HG03159 (cell line): ENCODE results near the gene PHLPP1.
A peak's percentile ranks its signal among the peaks of the same experiment; 100 is the strongest.

ENCODE experiments used
- ATAC-seq: cut with Tn5 transposase; IDR thresholded peaks from one replicate; pipeline ENCODE4 v1.9.1; 2021; ENCODE audit warnings: mild to moderate bottlenecking, moderate library complexity; ENCODE audit not compliant: unreplicated experiment

The PHLPP1 gene

GRCh38 chr18:62717169-62717924 is 2.0 kb downstream of the PHLPP1 start:
- no peak for ATAC-seq

- ATAC-seq: no peak
These were observed 2.8 kb downstream of the PHLPP1 start for GRCh38 chr18:62717925-62718800.

GRCh38 chr18:62720048-62720447 is 4.7 kb downstream of the PHLPP1 start:
- ATAC-seq: no peak

- ATAC-seq: no peak
These were observed 5.6 kb downstream of the PHLPP1 start for GRCh38 chr18:62720766-62721613.

GRCh38 chr18:62721839-62722795 is 6.8 kb downstream of the PHLPP1 start:
- ATAC-seq: no peak

- ATAC-seq: no peak
These were observed 8.4 kb downstream of the PHLPP1 start for GRCh38 chr18:62723666-62724281.

- no peak for ATAC-seq
These were observed 10.6 kb downstream of the PHLPP1 start for GRCh38 chr18:62725896-62726295.

GRCh38 chr18:62728254-62728653 is 12.9 kb downstream of the PHLPP1 start:
- ATAC-seq: no peak

- peak; percentile 82 for ATAC-seq
These were observed 14.4 kb downstream of the PHLPP1 start for GRCh38 chr18:62729487-62730386.

GRCh38 chr18:62730941-62731340 is 15.6 kb downstream of the PHLPP1 start:
- no peak for ATAC-seq

GRCh38 chr18:62732617-62733016 is 17.3 kb downstream of the PHLPP1 start:
- no peak for ATAC-seq

GRCh38 chr18:62734290-62734689 is 18.9 kb downstream of the PHLPP1 start:
- no peak for ATAC-seq

GRCh38 chr18:62735387-62735786 is 20.0 kb downstream of the PHLPP1 start:
- no peak for ATAC-seq

- no peak for ATAC-seq
These were observed 20.9 kb downstream of the PHLPP1 start for GRCh38 chr18:62736077-62736855.

GRCh38 chr18:62737241-62737873 is 22.0 kb downstream of the PHLPP1 start:
- ATAC-seq: no peak

- no peak for ATAC-seq
These were observed 23.3 kb downstream of the PHLPP1 start for GRCh38 chr18:62738639-62739038.

GRCh38 chr18:62739911-62740310 is 24.6 kb downstream of the PHLPP1 start:
- ATAC-seq: no peak
